ENCODE results near the gene STARD10. TPM values are rescaled to one million over a fixed set of nuclear protein-coding genes. Genes with fewer than 3 reads are reported as not detected.

Gene STARD10
- total RNA-seq, 1 experiment from 2014 or later, result 58.4 TPM

GRCh38 chr11:72773696-72774095 is 20.2 kb downstream of the STARD10 start (continued):
- TF ChIP-seq REST (IDR thresholded peaks at IDR 0.05; ENCODE audit: low read depth) (no peak), CBX3 (IDR thresholded peaks at IDR 0.05; ENCODE audit: low read depth) (no peak), ATF3 (IDR thresholded peaks at IDR 0.05) (no peak), EZH2 (IDR thresholded peaks at IDR 0.05) (no peak)

GRCh38 chr11:72773291-72773690 is 20.6 kb downstream of the STARD10 start:
- no peaks in the 10 kb centered on the region for H4K20me1 ChIP-seq (ENCODE audit: insufficient read depth)
- H3K27me3 ChIP-seq (ENCODE audit: insufficient read depth, low read length), result no peaks in the 10 kb centered on the region
- no peaks in the 10 kb centered on the region for H3K9me3 ChIP-seq (ENCODE audit: control insufficient read depth in 1 of 2, insufficient read depth in 1 of 2, low read depth in 1 of 2, low read length in 2 of 2)
- H3K79me2 ChIP-seq (ENCODE audit: insufficient read depth, low read length), result no peaks in the 10 kb centered on the region
- CTCF ChIA-PET, result no interaction called here
- no peak overlapping the region for H2AFZ ChIP-seq (ENCODE audit: low read depth, low read length, poor library complexity, severe bottlenecking)
- RAD21 ChIA-PET (ENCODE audit: low non-redundant PET in 1 of 2, low total read pairs in 2 of 2, uncharacterized antibody in 2 of 2, unreplicated experiment in 2 of 2), result no interaction called here
- H3K4me1 ChIP-seq (ENCODE audit: control insufficient read depth in 1 of 2, insufficient read depth in 2 of 2, low read length in 2 of 2), result peaks cover 0 to 7% of the 10 kb centered on the region in 2 experiments; a peak in 1 of 4 replicates
- no peak for ATAC-seq
- intact Hi-C loops (cut with micrococcal nuclease), result no loop called here
- no peak overlapping the region for H3K4me3 ChIP-seq (replicated peaks in 1 of 2; ENCODE audit: low read depth in 1 of 2, low read length in 2 of 2)
- POLR2A ChIA-PET, result no interaction called here
- H3K9me2 ChIP-seq (ENCODE audit: insufficient read depth), result no peaks in the 10 kb centered on the region
- H3K9ac ChIP-seq (ENCODE audit: low read length), result no peak overlapping the region
- DNase-seq (ENCODE audit: low read depth, low spot score), result no peak
- BruUV-seq (replicated peaks), result no TSS peak
- no peak overlapping the region for H3K27ac ChIP-seq (ENCODE audit: low read depth, low read length)
- no peaks in the 10 kb centered on the region for H3K36me3 ChIP-seq (ENCODE audit: control insufficient read depth in 1 of 2, insufficient read depth in 2 of 2, low read length in 2 of 2)
- no peak for TF ChIP-seq ZBTB33 (IDR thresholded peaks at IDR 0.05; ENCODE audit: extremely low read depth, insufficient replicate concordance, low read length)
- no peak for TF ChIP-seq ZNF274 (IDR thresholded peaks at IDR 0.05; ENCODE audit: low read depth, low read length)
- TF ChIP-seq SP1 (IDR thresholded peaks at IDR 0.05; ENCODE audit: low read depth), result no peak
- no peak for TF ChIP-seq TCF7L2 (IDR thresholded peaks at IDR 0.05; ENCODE audit: borderline replicate concordance, extremely low read depth, insufficient read depth, insufficient read length)
- no peak for TF ChIP-seq MAX (IDR thresholded peaks at IDR 0.05)
- TF ChIP-seq RAD21 (IDR thresholded peaks at IDR 0.05; ENCODE audit: low read depth), result no peak
- no peak for TF ChIP-seq CEBPB (IDR thresholded peaks at IDR 0.05; ENCODE audit: low read depth)
- no peak for TF ChIP-seq CBX3 (IDR thresholded peaks at IDR 0.05; ENCODE audit: low read depth)
- TF ChIP-seq ATF3 (IDR thresholded peaks at IDR 0.05), result no peak
- no peak for TF ChIP-seq FOSL1 (IDR thresholded peaks at IDR 0.05; ENCODE audit: low read depth)
- no peak for TF ChIP-seq SRF (IDR thresholded peaks at IDR 0.05; ENCODE audit: low read depth)
- no peak for TF ChIP-seq SIN3A (IDR thresholded peaks at IDR 0.05; ENCODE audit: low read depth)
- no peak for TF ChIP-seq CTCF (IDR thresholded peaks at IDR 0.05 in 2 of 3, conservative IDR thresholded peaks at IDR 0.05 in 1 of 3; ENCODE audit: borderline replicate concordance in 1 of 3, insufficient read depth in 1 of 3, low read depth in 2 of 3, low read length in 2 of 3)
- no peak overlapping the region for H3K4me2 ChIP-seq (ENCODE audit: low read length)

Measured in HCT116 (cell line).